HG02885 (cell line): Measurements from ENCODE around the gene IRAK3.

ENCODE experiments used
- ATAC-seq: cut with Tn5 transposase; IDR thresholded peaks from one replicate; pipeline ENCODE4 v1.9.1; 2021; ENCODE audit warnings: mild to moderate bottlenecking; ENCODE audit not compliant: unreplicated experiment, poor library complexity

IRAK3 gene

DNA sequence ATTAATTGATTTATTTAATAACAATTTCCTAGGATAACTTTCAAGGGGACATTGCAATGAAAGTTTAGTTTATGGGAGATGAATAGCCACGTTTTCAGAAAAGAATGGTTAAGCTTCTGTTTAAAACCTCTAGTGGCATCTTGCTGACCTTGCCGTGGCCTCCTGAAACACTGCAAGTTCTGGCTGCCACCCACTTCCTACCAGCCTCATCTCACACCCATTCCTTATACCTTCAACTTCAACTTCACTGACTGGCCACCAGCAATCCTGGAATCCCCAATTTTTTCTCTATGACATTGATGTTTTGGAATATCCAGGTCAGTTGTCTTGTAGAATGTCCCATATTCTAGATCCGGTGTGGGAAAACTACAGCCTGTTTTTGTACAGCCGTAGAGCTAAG, 108.1 kb downstream of the IRAK3 start:
- no peak for ATAC-seq

DNA sequence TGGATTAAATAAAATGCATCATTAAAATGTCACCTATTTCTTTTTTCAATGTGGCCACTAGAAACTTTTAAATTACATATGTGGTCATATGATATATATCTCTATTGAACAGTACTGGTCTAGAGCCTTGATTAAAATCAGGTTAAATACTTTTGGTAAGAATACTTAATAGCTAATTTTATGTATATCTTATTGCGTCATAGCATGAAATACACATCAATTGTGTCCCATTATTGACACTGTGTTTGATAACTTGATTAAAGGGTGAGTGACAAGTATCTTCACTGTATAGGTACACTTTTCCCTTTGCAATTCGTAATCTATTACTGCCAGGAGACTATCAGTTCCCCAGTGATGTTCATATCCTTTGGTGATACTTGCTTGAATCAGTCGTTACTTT, 108.9 kb downstream of the IRAK3 start:
- ATAC-seq: no peak

DNA sequence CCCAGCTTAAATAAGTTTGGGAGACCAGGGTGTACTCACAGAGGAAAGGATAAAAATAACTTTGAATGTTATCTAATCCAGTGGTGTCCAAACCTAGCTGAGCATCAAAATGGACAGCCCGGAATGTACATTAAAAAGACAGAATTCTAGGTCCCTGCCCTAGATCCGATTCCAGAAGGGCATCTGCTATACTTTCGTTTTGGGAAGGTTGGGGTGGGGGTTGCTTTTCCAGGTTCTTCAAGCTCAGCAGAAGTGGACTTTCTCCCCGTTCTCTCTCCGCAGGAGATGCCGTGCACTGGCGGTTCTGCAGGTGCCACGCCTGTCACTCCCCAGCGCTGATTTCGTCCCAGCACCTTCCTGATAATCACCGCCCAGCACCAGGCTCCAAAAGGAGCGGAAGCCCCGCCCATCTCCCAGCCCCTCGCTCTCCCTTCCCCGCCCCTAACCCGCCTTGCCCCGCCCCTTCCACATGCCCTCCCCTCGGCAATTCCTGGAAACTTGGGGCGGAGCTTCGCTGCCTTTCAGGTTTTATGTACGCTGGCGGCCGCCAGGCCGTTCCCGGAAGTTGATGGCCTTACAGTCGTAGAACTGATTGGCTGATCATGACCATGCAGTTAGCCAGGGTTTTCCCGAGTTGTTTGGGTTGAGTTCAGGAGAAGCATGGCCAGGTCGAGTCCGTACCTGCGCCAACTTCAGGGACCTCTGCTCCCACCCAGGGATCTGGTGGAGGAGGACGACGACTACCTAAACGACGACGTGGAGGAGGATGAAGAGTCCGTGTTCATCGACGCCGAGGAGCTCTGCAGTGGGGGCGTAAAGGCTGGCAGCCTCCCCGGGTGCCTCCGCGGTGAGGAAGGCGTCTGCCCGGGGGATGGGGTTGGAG, 113.2 kb downstream of the IRAK3 start, which contains the start of gene HELB:
Gene HELB, plus strand, starts transcription at position 550 of the 883 bp plus-strand sequence. Its CDS starts 111 bp downstream, at position 661.
- ATAC-seq: peak; percentile 92

DNA sequence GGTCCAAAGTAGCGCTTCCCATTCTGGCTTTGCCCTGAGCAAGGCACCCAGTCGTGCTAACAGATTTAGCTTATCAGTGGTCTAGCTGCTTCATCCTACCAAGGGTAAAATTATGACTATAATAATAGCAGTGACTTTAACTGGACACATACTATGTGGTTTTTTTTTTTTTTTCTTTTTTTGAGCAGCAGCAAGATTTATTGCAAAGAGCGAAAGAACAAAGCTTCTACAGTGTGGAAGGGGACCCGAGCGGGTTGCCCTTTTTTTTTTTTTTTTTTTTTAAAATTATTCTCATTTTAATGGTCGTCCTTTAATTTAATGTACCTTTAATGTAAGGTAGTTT, 113.8 kb downstream of the IRAK3 start:
- ATAC-seq: no peak

DNA sequence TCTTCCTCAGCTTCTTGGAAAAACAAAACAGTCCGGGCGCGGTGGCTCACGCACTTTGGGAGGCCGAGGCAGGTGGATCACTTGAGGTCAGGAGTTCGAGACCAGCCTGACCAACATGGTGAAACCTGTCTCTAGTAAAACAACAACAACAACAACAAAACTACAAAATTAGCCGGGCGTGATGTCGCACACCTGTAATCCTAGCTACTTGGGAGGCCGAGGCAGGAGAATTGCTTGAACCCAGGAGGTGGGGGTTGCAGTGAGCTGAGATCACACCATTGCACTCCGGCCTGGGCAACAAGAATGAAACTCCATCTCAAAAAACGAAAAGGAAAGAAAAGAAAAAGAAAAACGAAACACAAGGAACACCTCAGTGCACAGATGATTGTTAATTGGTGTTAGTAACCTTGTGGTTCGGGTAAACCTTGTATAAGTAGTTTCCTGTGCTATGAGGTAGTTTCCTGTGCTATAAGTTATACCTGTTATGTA, 114.3 kb downstream of the IRAK3 start:
- peak; percentile 47 for ATAC-seq
